Stimulated activated CD4-positive, alpha-beta T cell treated with anti-CD3 and anti-CD28 coated beads, TNF-alpha, amount 100 ng/mL, for 48 hours (primary cell): Measurements from ENCODE around the gene TMIE.

ENCODE experiments used
- DNase-seq, 3 donors: peaks; one replicate each; pipeline ENCODE4 v3.0.0-alpha.2; 2020; ENCODE audit warnings: low read depth in 3 of 3

TMIE gene

GRCh38 chr3:46701181-46701939 is at the start of gene TMIE:
TMIE (plus strand) TSS chr3:46701392; CDS start chr3:46701488, 96 bp downstream.
- no peak for DNase-seq

GRCh38 chr3:46655271-46655670 is 45.9 kb upstream of the TMIE start:
- DNase-seq = no peak

- no peak for DNase-seq
Observed at GRCh38 chr3:46656778-46657556, 44.2 kb upstream of the TMIE start.

- DNase-seq = no peak
Observed at GRCh38 chr3:46659285-46659684, 41.9 kb upstream of the TMIE start.

GRCh38 chr3:46660003-46660402 is 41.2 kb upstream of the TMIE start:
- no peak for DNase-seq

- DNase-seq = no peak
Observed at GRCh38 chr3:46660543-46661523, 40.4 kb upstream of the TMIE start.

- DNase-seq = no peak
Observed at GRCh38 chr3:46661776-46662766, 39.1 kb upstream of the TMIE start.

- DNase-seq = no peak
Observed at GRCh38 chr3:46662771-46663551, 38.2 kb upstream of the TMIE start.

- DNase-seq = no peak
Observed at GRCh38 chr3:46663591-46664135, 37.5 kb upstream of the TMIE start.

GRCh38 chr3:46664188-46664970 is 36.8 kb upstream of the TMIE start:
- no peak for DNase-seq

GRCh38 chr3:46664971-46665762 is 36.0 kb upstream of the TMIE start:
- DNase-seq = no peak

- no peak for DNase-seq
Observed at GRCh38 chr3:46665763-46666452, 35.3 kb upstream of the TMIE start.

GRCh38 chr3:46666453-46666845 is 34.7 kb upstream of the TMIE start:
- no peak for DNase-seq

- DNase-seq = no peak
Observed at GRCh38 chr3:46667061-46667621, 34.1 kb upstream of the TMIE start.

- no peak for DNase-seq
Observed at GRCh38 chr3:46667657-46668056, 33.5 kb upstream of the TMIE start.

GRCh38 chr3:46668116-46668515 is 33.1 kb upstream of the TMIE start:
- DNase-seq = no peak

- DNase-seq = no peak
Observed at GRCh38 chr3:46668591-46668990, 32.6 kb upstream of the TMIE start.
